GM12878 (cell line): ENCODE results near the gene FADS3. TPM values are rescaled to one million over a fixed set of nuclear protein-coding genes. Genes with fewer than 3 reads are reported as not detected.
A peak's percentile ranks its signal among the peaks of the same experiment; 100 is the strongest.

Experiments used
- ATAC-seq: fragments of 200-7000 bp; cut with Tn5 transposase; 3 replicates; pipeline ENCODE4 v1.9.1; 2020; ENCODE audit warnings: mild to moderate bottlenecking, moderate library complexity
- BruUV-seq: library from RNA; stranded (reverse); fragments of 400-500 nt; replicated peaks from 2 replicates; lab custom pipeline; 2021; lab: Mats Ljungman, UMichigan
- CTCF ChIA-PET: fragments of 300-600 bp; sonication (Branson Sonifier 250); formaldehyde crosslinking; extraction: SDS; loops from one replicate; lab custom pipeline; 2021; ENCODE audit warnings: inconsistent platforms; lab: Yijun Ruan, JAX
- POLR2A ChIA-PET: fragments of 350-600 bp; formaldehyde crosslinking; extraction: SDS; loops from one replicate; lab custom pipeline; 2021; ENCODE audit warnings: inconsistent platforms; lab: Charles Lee
- RAD21 ChIA-PET: fragments of 300-600 bp; sonication (Branson Sonifier 250); formaldehyde crosslinking; loops from one replicate; lab custom pipeline; 2023; ENCODE audit warnings: antibody characterized with exemption; ENCODE audit not compliant: unreplicated experiment; lab: Charles Lee
- SMC1A ChIA-PET: fragments of 300-600 bp; sonication (Branson Sonifier 250); formaldehyde crosslinking; loops from one replicate; lab custom pipeline; 2023; ENCODE audit not compliant: unreplicated experiment, uncharacterized antibody; lab: Charles Lee
- DNase-seq: peaks from one replicate; pipeline ENCODE4 v3.0.0-alpha.2; 2011; ENCODE audit warnings: low read depth, low spot score
- FAIRE-seq: peaks from 3 replicates; lab custom pipeline; 2011; peaks lifted over from hg19 to GRCh38; lab: Jason Lieb, UNC
- H2AFZ ChIP-seq: 2 replicates; pipeline ENCODE4 v1.6.0; 2011; ENCODE audit warnings: low read depth, low read length, control low read depth; ENCODE audit not compliant: control insufficient read depth
- H3K27ac ChIP-seq: 2 replicates; pipeline ENCODE4 v1.5.1; 2011; ENCODE audit warnings: control low read depth; ENCODE audit not compliant: control insufficient read depth, insufficient read depth
- H3K27me3 ChIP-seq, 2 experiments: replicated peaks in 1 of 2; 2 replicates each; pipeline versions ENCODE4 v1.6.0 to v1.6.1; 2011; ENCODE audit warnings: low read length in 1 of 2; ENCODE audit not compliant: control insufficient read depth in 2 of 2, insufficient read depth in 2 of 2
- H3K36me3 ChIP-seq, 2 experiments: 2 replicates each; pipeline ENCODE4 v1.5.1; 2011; ENCODE audit warnings: low read length in 1 of 2; ENCODE audit not compliant: control insufficient read depth in 2 of 2, insufficient read depth in 2 of 2
- H3K4me1 ChIP-seq: 2 replicates; pipeline ENCODE4 v1.6.1; 2011; ENCODE audit warnings: mild to moderate bottlenecking, low read length, moderate library complexity, mixed read lengths; ENCODE audit not compliant: control insufficient read depth, insufficient read depth
- H3K4me2 ChIP-seq: 2 replicates; pipeline ENCODE4 v1.6.0; 2011; ENCODE audit warnings: control low read depth; ENCODE audit not compliant: control insufficient read depth, insufficient read depth
- H3K4me3 ChIP-seq: fragments of 200-600 bp; sonication (generic); 2 replicates; pipeline ENCODE4 v1.5.1; 2016
- H3K79me2 ChIP-seq: 2 replicates; pipeline ENCODE4 v1.6.0; 2011; ENCODE audit warnings: low read length; ENCODE audit not compliant: control insufficient read depth, insufficient read depth
- H3K9ac ChIP-seq: 2 replicates; pipeline ENCODE4 v1.8.0; 2011; ENCODE audit warnings: low read length, control low read depth, mixed read lengths; ENCODE audit not compliant: control insufficient read depth, insufficient read depth
- H3K9me3 ChIP-seq: replicated peaks from 3 replicates; pipeline ENCODE4 v1.5.1; 2011; ENCODE audit warnings: mild to moderate bottlenecking, low read length; ENCODE audit not compliant: control insufficient read depth, insufficient read depth
- H4K20me1 ChIP-seq: 2 replicates; pipeline ENCODE4 v1.6.0; 2011; ENCODE audit not compliant: control insufficient read depth, insufficient read depth
- CUX1 ChIP-seq: IDR thresholded peaks from 2 replicates; pipeline ENCODE4 v1.6.1; 2012; ENCODE audit warnings: improper control_type of control experiment, low read depth, low read length; ENCODE audit not compliant: insufficient replicate concordance
- ESRRA ChIP-seq: IDR thresholded peaks from 2 replicates; pipeline ENCODE4 v1.6.1; 2012; ENCODE audit warnings: mild to moderate bottlenecking, low read length, improper control_type of control experiment
- GATAD2B ChIP-seq: fragments of 450-650 bp; conservative IDR thresholded peaks from 2 replicates; pipeline ENCODE4 v1.6.1; 2017; ENCODE audit warnings: low read depth, mild to moderate bottlenecking, moderate library complexity
- RCOR1 ChIP-seq: conservative IDR thresholded peaks from 2 replicates; pipeline ENCODE4 v1.6.1; 2012; ENCODE audit warnings: low read depth, low read length, improper control_type of control experiment
- SIN3A ChIP-seq: IDR thresholded peaks from 2 replicates; pipeline ENCODE4 v1.6.1; 2012; ENCODE audit warnings: low read depth, low read length, improper control_type of control experiment
- STAT1 ChIP-seq: fragments of 450-650 bp; conservative IDR thresholded peaks from 2 replicates; pipeline ENCODE4 v1.6.1; 2014; ENCODE audit warnings: antibody characterized with exemption, mild to moderate bottlenecking
- SUZ12 ChIP-seq: fragments of 200-600 bp; sonication (generic); IDR thresholded peaks from one replicate; pipeline ENCODE4 v1.6.1; 2018; ENCODE audit warnings: antibody characterized with exemption, mild to moderate bottlenecking; ENCODE audit not compliant: unreplicated experiment
- TCF3 ChIP-seq: IDR thresholded peaks from 2 replicates; pipeline ENCODE4 v1.6.1; 2012; ENCODE audit warnings: low read depth, mild to moderate bottlenecking, low read length, borderline replicate concordance; ENCODE audit not compliant: insufficient read depth
- YY1 ChIP-seq: IDR thresholded peaks from 2 replicates; pipeline ENCODE4 v1.6.1; 2011; ENCODE audit warnings: low read depth, mild to moderate bottlenecking, low read length
- ZNF217 ChIP-seq: fragments of 450-650 bp; IDR thresholded peaks from 2 replicates; pipeline ENCODE4 v1.6.1; 2017; ENCODE audit warnings: antibody characterized with exemption, mild to moderate bottlenecking
- ZNF592 ChIP-seq: fragments of 450-650 bp; IDR thresholded peaks from 2 replicates; pipeline ENCODE4 v1.6.1; 2017; ENCODE audit warnings: mild to moderate bottlenecking, moderate library complexity
- WGBS: methylation state at CpG from one replicate; pipeline ENCODE4 v1.1.6; 2016; ENCODE audit warnings: low lambda C conversion rate; ENCODE audit not compliant: insufficient replicate concordance, insufficient coverage; ENCODE audit errors: missing lambda C conversion rate; 5-methylcytosine and 5-hydroxymethylcytosine counted together
- in situ Hi-C: fragments of 300-500 bp; cut with MboI; formaldehyde crosslinking; loops from 9 replicates; pipeline ENCODE4 v1.14.3; 2018; ENCODE audit warnings: mixed read lengths
- intact Hi-C: fragments of 100-400 bp; cut with micrococcal nuclease; formaldehyde crosslinking; loops from one replicate; pipeline ENCODE4 v1.14.2; 2022; ENCODE audit not compliant: unreplicated experiment
- polyA plus RNA-seq, 11 experiments: library from polyadenylated mRNA; depleted of rRNA in 4 of 11; unstranded in 6 of 11; stranded (reverse) in 5 of 11; fragments of >200 nt; fragmentation: Nextera tagmentation in 4 of 11; fragmentation: Illumina TruSeq in 1 of 11; extraction: Ambion mirVana in 4 of 11; extraction: Trizol in 1 of 11; gene quantifications; 1 replicate in 1 of 11; 2 replicates in 10 of 11; pipeline versions ENCODE4 v1.2.1 to v1.2.3, GENCODE V29; 2011 to 2016; ENCODE audit warnings: inconsistent platforms in 2 of 11, missing spikeins in 2 of 11, low read depth in 1 of 11
- total RNA-seq, 4 experiments: library from RNA; depleted of rRNA in 3 of 4; stranded (reverse); fragments of >200 nt in 3 of 4; fragmentation: Illumina TruSeq in 1 of 4; extraction: Trizol in 1 of 4; gene quantifications; 2 replicates each; pipeline versions ENCODE4 v1.2.1 to v1.2.3, GENCODE V29; 2013 to 2021

Gene FADS3
- total and polyA plus RNA-seq, 10 of the 15 experiments (the other 5 are each of a cell fraction or from before 2014, with no cell fraction given), result 0.23 to 8.1 (median 4.2) TPM

GRCh38 chr11:61841636-61842527, 49.5 kb downstream of the FADS3 start:
- TSS peak; percentile 54 for BruUV-seq
- TF ChIP-seq GATAD2B (no peak), SUZ12 (no peak), TCF3 (no peak), YY1 (no peak), CUX1 (no peak), ZNF592 (no peak), ZNF217 (no peak), RCOR1 (no peak), ESRRA (no peak), STAT1 (no peak), SIN3A (no peak)
- Histone ChIP-seq H3K4me2 (no peak overlapping the region), H3K79me2 (peaks cover 9% of the 10 kb centered on the region), H3K36me3 (peaks cover 33 to 37% of the 10 kb centered on the region in 2 experiments), H4K20me1 (no peaks in the 10 kb centered on the region), H3K9me3 (no peaks in the 10 kb centered on the region), H3K27me3 (no peaks in the 10 kb centered on the region), H2AFZ (no peak overlapping the region), H3K27ac (no peak overlapping the region), H3K9ac (no peak overlapping the region), H3K4me3 (no peak overlapping the region), H3K4me1 (no peaks in the 10 kb centered on the region)
- no peak for DNase-seq
- SMC1A ChIA-PET, result interaction anchor here (2.3 kb wide), 1 partner anchor 11 kb away, joined by 7 read pairs; no protein-coding TSS in a partner anchor
- ATAC-seq, result no peak
- POLR2A ChIA-PET, result interaction anchor here (0.6 to 0.8 kb wide), 2 partner anchors 8 to 834 kb away, joined by 3 to 4 read pairs; no protein-coding TSS in a partner anchor
- RAD21 ChIA-PET, result no interaction called here
- CTCF ChIA-PET, result interaction anchor here (0.6 to 1.7 kb wide), 4 partner anchors 11 to 240 kb away, joined by 3 to 5 read pairs (median 4); no protein-coding TSS in a partner anchor
- 84% methylated on average over 12 of the region's 12 CpGs for WGBS
- intact Hi-C loops (no loop called here), in situ Hi-C loops (no loop called here)
- no peak for FAIRE-seq
